Measurements from ENCODE around the gene COLEC12.

GRCh38 chr18:292271-292670 is 208.2 kb downstream of the COLEC12 start:
- TF ChIP-seq YY1 (tag by site-specific recombination; IDR thresholded peaks at IDR 0.05) (no peak), ZNF138 (tag by site-specific recombination; IDR thresholded peaks at IDR 0.05; ENCODE audit: borderline replicate concordance) (no peak), ZFP41 (tag by site-specific recombination; IDR thresholded peaks at IDR 0.05; ENCODE audit: borderline replicate concordance) (no peak)

Measured in HEK293 (cell line).